EL (cell line): ENCODE results near the gene HADHB.
A peak's percentile ranks its signal among the peaks of the same experiment; 100 is the strongest.

Source experiments
- DNase-seq: peaks from one replicate; pipeline ENCODE4 v3.0.0-alpha.2; 2016

The HADHB gene

GRCh38 chr2:26244309-26245230 is at the start of gene HADHB, which contains the start of gene HADHA:
HADHB (plus strand) TSS chr2:26244939; CDS start chr2:26254255, 9,316 bp downstream.
HADHA (minus strand) TSS chr2:26244632; CDS start chr2:26244596, 36 bp downstream.
- peak; percentile 96 for DNase-seq

- no peak for DNase-seq
These were observed 49.4 kb upstream of the HADHB start for GRCh38 chr2:26195040-26195984.

GRCh38 chr2:26196683-26197418 is 47.9 kb upstream of the HADHB start:
- no peak for DNase-seq

- DNase-seq, result no peak
These were observed 47.2 kb upstream of the HADHB start for GRCh38 chr2:26197516-26197915.

- no peak for DNase-seq
These were observed 41.7 kb upstream of the HADHB start for GRCh38 chr2:26202981-26203490.

- DNase-seq, result no peak
These were observed 40.8 kb upstream of the HADHB start for GRCh38 chr2:26203906-26204305.

GRCh38 chr2:26212011-26212410 is 32.7 kb upstream of the HADHB start:
- no peak for DNase-seq

GRCh38 chr2:26214759-26215158 is 30.0 kb upstream of the HADHB start:
- no peak for DNase-seq

- DNase-seq, result no peak
These were observed 28.9 kb upstream of the HADHB start for GRCh38 chr2:26215833-26216232.

GRCh38 chr2:26216587-26216986 is 28.2 kb upstream of the HADHB start:
- no peak for DNase-seq

- DNase-seq, result no peak
These were observed 27.0 kb upstream of the HADHB start for GRCh38 chr2:26217720-26218119.

GRCh38 chr2:26223018-26223417 is 21.7 kb upstream of the HADHB start:
- no peak for DNase-seq

- DNase-seq, result no peak
These were observed 20.6 kb upstream of the HADHB start for GRCh38 chr2:26224095-26224494.

- no peak for DNase-seq
These were observed 15.1 kb upstream of the HADHB start for GRCh38 chr2:26229595-26229994.

- DNase-seq, result no peak
These were observed 13.9 kb upstream of the HADHB start for GRCh38 chr2:26230806-26231205.

GRCh38 chr2:26235089-26235488 is 9.7 kb upstream of the HADHB start:
- DNase-seq, result no peak

- no peak for DNase-seq
These were observed 6.9 kb upstream of the HADHB start for GRCh38 chr2:26237868-26238267.

- peak; percentile 29 for DNase-seq
These were observed 6.3 kb upstream of the HADHB start for GRCh38 chr2:26238311-26238958.

GRCh38 chr2:26241928-26242436 is 2.8 kb upstream of the HADHB start:
- no peak for DNase-seq

GRCh38 chr2:26243470-26244308 is 1.1 kb upstream of the HADHB start:
- DNase-seq, result peak; percentile 24

GRCh38 chr2:26245231-26245732 is 543 bp downstream of the HADHB start:
- DNase-seq, result peak; percentile 37
